Keratinocyte (primary cell): ENCODE measurements around the gene ADGRA3. TPM values are rescaled to one million over a fixed set of nuclear protein-coding genes. Genes with fewer than 3 reads are reported as not detected.
A peak's percentile ranks its signal among the peaks of the same experiment; 100 is the strongest.

Experiments used
- DNase-seq: peaks from one replicate; pipeline ENCODE4 v3.0.0-alpha.2; 2011; ENCODE audit warnings: low read depth, missing footprints, low spot score
- FAIRE-seq: peaks from 2 replicates; lab custom pipeline; 2011; peaks lifted over from hg19 to GRCh38; lab: Jason Lieb, UNC
- H2AFZ ChIP-seq: 2 replicates; pipeline ENCODE4 v1.6.0; 2012; ENCODE audit warnings: low read length, control low read depth, inconsistent platforms; ENCODE audit not compliant: control insufficient read depth
- H3K27ac ChIP-seq: 2 replicates; pipeline ENCODE4 v1.5.1; 2011; ENCODE audit warnings: low read length; ENCODE audit not compliant: control insufficient read depth, insufficient read depth
- H3K27me3 ChIP-seq: 3 replicates; pipeline ENCODE4 v1.6.0; 2011; ENCODE audit warnings: low read length; ENCODE audit not compliant: control insufficient read depth, insufficient read depth; ENCODE audit errors: extremely low read depth
- H3K36me3 ChIP-seq, 2 experiments: 2 replicates in 1 of 2; 3 replicates in 1 of 2; pipeline ENCODE4 v1.5.1; 2011; ENCODE audit warnings: low read length in 2 of 2, mild to moderate bottlenecking in 1 of 2; ENCODE audit not compliant: control insufficient read depth in 2 of 2, insufficient read depth in 2 of 2; ENCODE audit errors: extremely low read depth in 1 of 2
- H3K4me1 ChIP-seq: 3 replicates; pipeline ENCODE4 v1.5.1; 2011; ENCODE audit warnings: low read length; ENCODE audit not compliant: control insufficient read depth, insufficient read depth; ENCODE audit errors: extremely low read depth
- H3K4me2 ChIP-seq: 3 replicates; pipeline ENCODE4 v1.6.0; 2011; ENCODE audit warnings: low read depth, low read length; ENCODE audit not compliant: control insufficient read depth, insufficient read depth; ENCODE audit errors: extremely low read depth
- H3K4me3 ChIP-seq, 3 experiments: fragments of 200-600 bp in 1 of 3; sonication (generic) in 1 of 3; 2 replicates in 2 of 3; 3 replicates in 1 of 3; pipeline ENCODE4 v1.5.1; 2011 to 2016; ENCODE audit warnings: low read length in 3 of 3, mild to moderate bottlenecking in 3 of 3, control low read depth in 2 of 3, inconsistent platforms in 1 of 3, low read depth in 1 of 3, mixed read lengths in 1 of 3, mixed run types in 1 of 3, moderate library complexity in 1 of 3; ENCODE audit not compliant: control insufficient read depth in 2 of 3, insufficient read depth in 2 of 3; ENCODE audit errors: extremely low read depth in 1 of 3
- H3K79me2 ChIP-seq: 2 replicates; pipeline ENCODE4 v1.6.0; 2012; ENCODE audit warnings: low read length; ENCODE audit not compliant: control insufficient read depth, insufficient read depth
- H3K9ac ChIP-seq: 3 replicates; pipeline ENCODE4 v1.6.0; 2011; ENCODE audit warnings: low read length; ENCODE audit not compliant: control insufficient read depth, insufficient read depth; ENCODE audit errors: extremely low read depth
- H3K9me1 ChIP-seq: 3 replicates; pipeline ENCODE4 v1.6.0; 2011; ENCODE audit warnings: low read length; ENCODE audit not compliant: control insufficient read depth, insufficient read depth; ENCODE audit errors: extremely low read depth
- H3K9me3 ChIP-seq: 2 replicates; pipeline ENCODE4 v1.5.1; 2012; ENCODE audit warnings: low read depth, low read length; ENCODE audit not compliant: control insufficient read depth
- H4K20me1 ChIP-seq: 3 replicates; pipeline ENCODE4 v1.6.0; 2011; ENCODE audit warnings: low read length; ENCODE audit not compliant: control insufficient read depth, insufficient read depth; ENCODE audit errors: extremely low read depth
- EZH2 ChIP-seq: IDR thresholded peaks from one replicate; pipeline ENCODE4 v1.6.1; 2012; ENCODE audit warnings: inconsistent platforms, mild to moderate bottlenecking, low read length, moderate library complexity
- dilution Hi-C: fragments of 300-500 bp; cut with MboI; formaldehyde crosslinking; loops from one replicate; pipeline ENCODE4 v1.7.0; 2020; ENCODE audit warnings: low sequenced_read_pairs; ENCODE audit not compliant: extremely low pct_ligation_motif_present
- polyA plus RNA-seq, 5 experiments: library from polyadenylated mRNA; depleted of rRNA in 3 of 5; stranded (reverse) in 3 of 5; stranded (forward) in 1 of 5; unstranded in 1 of 5; fragments of >200 nt; gene quantifications; 1 replicate in 1 of 5; 2 replicates in 3 of 5; 3 replicates in 1 of 5; pipeline versions ENCODE4 v1.2.1 to v1.2.3, GENCODE V29; 2011 to 2012; ENCODE audit warnings: missing spikeins in 2 of 5, low read depth in 1 of 5, low replicate concordance in 1 of 5
- TF ChIP-seq, protein P1 (sequence below), 3 experiments: IDR thresholded peaks in 1 of 3; conservative IDR thresholded peaks in 1 of 3; optimal IDR thresholded peaks in 1 of 3; 2 replicates in 2 of 3; 3 replicates in 1 of 3; pipeline versions ENCODE3 to v1.5.1; 2011; ENCODE audit warnings: low read length in 3 of 3, mild to moderate bottlenecking in 3 of 3, moderate library complexity in 2 of 3, control low read depth in 1 of 3, inconsistent platforms in 1 of 3; ENCODE audit not compliant: insufficient read depth in 2 of 3; ENCODE audit errors: extremely low read depth in 1 of 3

The ADGRA3 gene
- polyA plus RNA-seq, 1 donor (not counting 4 experiments of a cell fraction or from before 2014, with no cell fraction given) = 38.7 TPM

DNA sequence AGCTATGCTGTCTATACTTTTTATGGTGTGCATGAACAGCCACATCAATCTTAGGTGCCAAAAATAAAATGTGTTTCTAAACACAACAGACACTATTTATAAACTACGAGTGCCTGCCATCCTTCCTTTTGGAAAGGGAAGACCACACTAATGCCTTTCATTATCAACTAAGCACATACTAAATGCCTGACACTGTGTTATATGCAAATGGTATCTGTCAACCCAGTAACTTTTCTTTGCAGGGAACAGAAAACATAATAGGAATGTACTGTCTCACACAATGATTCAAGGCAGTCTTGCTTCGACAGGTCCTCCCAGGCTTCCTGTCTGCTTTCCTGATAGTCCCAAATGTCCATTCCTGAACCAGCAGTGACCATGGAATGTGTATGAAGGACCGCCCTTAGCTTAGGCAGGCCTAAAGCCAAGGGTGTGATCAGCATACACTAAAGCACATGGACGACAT lies 43.8 kb downstream of the ADGRA3 start:
- H3K27ac ChIP-seq = peak overlapping the region; percentile 50
- H3K9ac ChIP-seq = no peak overlapping the region
- H2AFZ ChIP-seq = no peak overlapping the region
- H3K27me3 ChIP-seq = no peaks in the 10 kb centered on the region
- peaks cover 2% of the 10 kb centered on the region for H3K9me1 ChIP-seq
- peaks cover 41% of the 10 kb centered on the region for H3K4me1 ChIP-seq
- peaks cover 52% of the 10 kb centered on the region for H3K79me2 ChIP-seq
- peaks cover 3% of the 10 kb centered on the region in 2 experiments for H3K36me3 ChIP-seq
- dilution Hi-C loops = no loop called here
- no peak for TF ChIP-seq EZH2
- TF ChIP-seq, protein P1, sequence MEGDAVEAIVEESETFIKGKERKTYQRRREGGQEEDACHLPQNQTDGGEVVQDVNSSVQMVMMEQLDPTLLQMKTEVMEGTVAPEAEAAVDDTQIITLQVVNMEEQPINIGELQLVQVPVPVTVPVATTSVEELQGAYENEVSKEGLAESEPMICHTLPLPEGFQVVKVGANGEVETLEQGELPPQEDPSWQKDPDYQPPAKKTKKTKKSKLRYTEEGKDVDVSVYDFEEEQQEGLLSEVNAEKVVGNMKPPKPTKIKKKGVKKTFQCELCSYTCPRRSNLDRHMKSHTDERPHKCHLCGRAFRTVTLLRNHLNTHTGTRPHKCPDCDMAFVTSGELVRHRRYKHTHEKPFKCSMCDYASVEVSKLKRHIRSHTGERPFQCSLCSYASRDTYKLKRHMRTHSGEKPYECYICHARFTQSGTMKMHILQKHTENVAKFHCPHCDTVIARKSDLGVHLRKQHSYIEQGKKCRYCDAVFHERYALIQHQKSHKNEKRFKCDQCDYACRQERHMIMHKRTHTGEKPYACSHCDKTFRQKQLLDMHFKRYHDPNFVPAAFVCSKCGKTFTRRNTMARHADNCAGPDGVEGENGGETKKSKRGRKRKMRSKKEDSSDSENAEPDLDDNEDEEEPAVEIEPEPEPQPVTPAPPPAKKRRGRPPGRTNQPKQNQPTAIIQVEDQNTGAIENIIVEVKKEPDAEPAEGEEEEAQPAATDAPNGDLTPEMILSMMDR (optimal IDR thresholded peaks at IDR 0.05 in 1 of 3, IDR thresholded peaks at IDR 0.05 in 1 of 3, conservative IDR thresholded peaks at IDR 0.05 in 1 of 3; ENCODE audit: extremely low read depth in 1 of 3, insufficient read depth in 2 of 3, low read length in 3 of 3) = no peak
- FAIRE-seq (peak; percentile 98), DNase-seq (peak; percentile 55)
- H3K9me3 ChIP-seq = no peaks in the 10 kb centered on the region
- no peaks in the 10 kb centered on the region for H4K20me1 ChIP-seq
- H3K4me2 ChIP-seq = peak overlapping the region; percentile 51
- peak overlapping the region in 1 of 3 experiments; percentile 5 for H3K4me3 ChIP-seq

DNA sequence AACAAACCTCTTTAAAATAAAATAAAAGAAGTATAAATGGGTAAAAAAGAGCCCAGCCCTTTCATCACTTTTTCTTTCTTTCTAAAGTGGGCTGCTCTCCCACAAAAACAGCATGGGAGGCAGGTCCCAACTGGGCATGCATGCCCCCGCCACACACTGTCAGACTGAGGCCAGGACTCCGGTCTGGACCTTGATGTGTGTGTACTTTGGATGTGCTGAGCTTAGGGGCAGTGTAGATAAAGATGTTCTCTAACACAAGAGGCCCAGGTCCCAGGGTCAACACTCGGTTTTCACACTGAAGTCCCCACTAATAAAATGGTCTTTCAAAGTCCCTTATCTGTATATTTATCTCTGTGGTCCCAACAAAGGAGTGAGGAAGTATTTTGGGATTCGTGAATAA lies 44.4 kb downstream of the ADGRA3 start:
- peaks cover 2% of the 10 kb centered on the region for H3K9me1 ChIP-seq
- dilution Hi-C loops = no loop called here
- no peaks in the 10 kb centered on the region for H3K9me3 ChIP-seq
- no peaks in the 10 kb centered on the region for H4K20me1 ChIP-seq
- FAIRE-seq = no peak
- no peak overlapping the region for H3K4me3 ChIP-seq
- no peak overlapping the region for H3K9ac ChIP-seq
- H3K36me3 ChIP-seq = peaks cover 3 to 5% of the 10 kb centered on the region in 2 experiments
- DNase-seq = no peak
- no peak overlapping the region for H2AFZ ChIP-seq
- TF ChIP-seq EZH2 = no peak
- TF ChIP-seq, protein P1 (optimal IDR thresholded peaks at IDR 0.05 in 1 of 3, IDR thresholded peaks at IDR 0.05 in 1 of 3, conservative IDR thresholded peaks at IDR 0.05 in 1 of 3; ENCODE audit: extremely low read depth in 1 of 3, insufficient read depth in 2 of 3, low read length in 3 of 3) = no peak
- peak overlapping the region; percentile 50 for H3K27ac ChIP-seq
- H3K27me3 ChIP-seq = no peaks in the 10 kb centered on the region
- H3K4me1 ChIP-seq = peaks cover 41% of the 10 kb centered on the region
- H3K79me2 ChIP-seq = peaks cover 53% of the 10 kb centered on the region
- no peak overlapping the region for H3K4me2 ChIP-seq
